Measurements from ENCODE around the gene PLEK2.

PLEK2 gene

DNA sequence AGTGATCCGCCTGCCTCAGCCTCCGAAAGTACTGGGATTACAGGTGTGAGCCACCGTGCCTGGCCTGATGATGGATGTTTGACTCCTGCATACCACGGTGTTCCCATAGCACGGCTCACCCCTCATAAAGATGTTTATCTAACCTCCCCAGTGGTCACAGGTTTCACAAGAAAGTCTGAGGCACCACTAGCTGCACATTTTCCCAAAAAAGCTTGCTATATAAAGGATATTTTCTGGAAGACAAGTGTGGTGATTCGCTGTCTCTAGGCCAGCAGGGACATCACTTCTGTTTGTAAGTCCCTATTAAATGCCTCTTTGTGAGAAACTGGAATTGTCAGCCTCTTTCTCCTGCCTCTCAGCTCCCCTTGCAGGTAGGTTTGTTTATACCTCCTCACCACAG is 18.3 kb downstream of the PLEK2 start:
- no peaks in the 10 kb centered on the region for H3K9me3 Mint-ChIP-seq
- no peak overlapping the region for H3K4me3 Mint-ChIP-seq
- TF ChIP-seq CTCF (IDR thresholded peaks at IDR 0.05; ENCODE audit: unreplicated experiment in 3 of 3): no peak
- no peaks in the 10 kb centered on the region for H3K36me3 Mint-ChIP-seq (ENCODE audit: low read depth)
- no peaks in the 10 kb centered on the region for H3K4me1 Mint-ChIP-seq
- H3K27me3 Mint-ChIP-seq (ENCODE audit: low read depth): no peaks in the 10 kb centered on the region
- no peak overlapping the region for H3K27ac Mint-ChIP-seq

GRCh38 chr14:67392800-67393199 is 19.2 kb downstream of the PLEK2 start:
- H3K36me3 Mint-ChIP-seq (ENCODE audit: low read depth): no peaks in the 10 kb centered on the region
- no peaks in the 10 kb centered on the region for H3K4me1 Mint-ChIP-seq
- no peak overlapping the region for H3K27ac Mint-ChIP-seq
- H3K27me3 Mint-ChIP-seq (ENCODE audit: low read depth): no peaks in the 10 kb centered on the region
- H3K9me3 Mint-ChIP-seq: no peaks in the 10 kb centered on the region
- TF ChIP-seq CTCF (IDR thresholded peaks at IDR 0.05; ENCODE audit: unreplicated experiment in 3 of 3): no peak
- no peak overlapping the region for H3K4me3 Mint-ChIP-seq

- no peaks in the 10 kb centered on the region for H3K9me3 Mint-ChIP-seq
- no peaks in the 10 kb centered on the region for H3K4me1 Mint-ChIP-seq
- H3K4me3 Mint-ChIP-seq: no peak overlapping the region
- no peak overlapping the region for H3K27ac Mint-ChIP-seq
- H3K36me3 Mint-ChIP-seq (ENCODE audit: low read depth): no peaks in the 10 kb centered on the region
- no peak for TF ChIP-seq CTCF (IDR thresholded peaks at IDR 0.05; ENCODE audit: unreplicated experiment in 3 of 3)
- no peaks in the 10 kb centered on the region for H3K27me3 Mint-ChIP-seq (ENCODE audit: low read depth)
Observed at GRCh38 chr14:67392123-67392522, 19.8 kb downstream of the PLEK2 start.

- no peak overlapping the region for H3K27ac Mint-ChIP-seq
- H3K4me1 Mint-ChIP-seq: no peaks in the 10 kb centered on the region
- TF ChIP-seq CTCF (IDR thresholded peaks at IDR 0.05; ENCODE audit: unreplicated experiment in 3 of 3): no peak
- H3K27me3 Mint-ChIP-seq (ENCODE audit: low read depth): no peaks in the 10 kb centered on the region
- no peak overlapping the region for H3K4me3 Mint-ChIP-seq
- peaks cover 5% of the 10 kb centered on the region for H3K36me3 Mint-ChIP-seq (ENCODE audit: low read depth)
- no peaks in the 10 kb centered on the region for H3K9me3 Mint-ChIP-seq
Observed at GRCh38 chr14:67391268-67391667, 20.7 kb downstream of the PLEK2 start.

DNA sequence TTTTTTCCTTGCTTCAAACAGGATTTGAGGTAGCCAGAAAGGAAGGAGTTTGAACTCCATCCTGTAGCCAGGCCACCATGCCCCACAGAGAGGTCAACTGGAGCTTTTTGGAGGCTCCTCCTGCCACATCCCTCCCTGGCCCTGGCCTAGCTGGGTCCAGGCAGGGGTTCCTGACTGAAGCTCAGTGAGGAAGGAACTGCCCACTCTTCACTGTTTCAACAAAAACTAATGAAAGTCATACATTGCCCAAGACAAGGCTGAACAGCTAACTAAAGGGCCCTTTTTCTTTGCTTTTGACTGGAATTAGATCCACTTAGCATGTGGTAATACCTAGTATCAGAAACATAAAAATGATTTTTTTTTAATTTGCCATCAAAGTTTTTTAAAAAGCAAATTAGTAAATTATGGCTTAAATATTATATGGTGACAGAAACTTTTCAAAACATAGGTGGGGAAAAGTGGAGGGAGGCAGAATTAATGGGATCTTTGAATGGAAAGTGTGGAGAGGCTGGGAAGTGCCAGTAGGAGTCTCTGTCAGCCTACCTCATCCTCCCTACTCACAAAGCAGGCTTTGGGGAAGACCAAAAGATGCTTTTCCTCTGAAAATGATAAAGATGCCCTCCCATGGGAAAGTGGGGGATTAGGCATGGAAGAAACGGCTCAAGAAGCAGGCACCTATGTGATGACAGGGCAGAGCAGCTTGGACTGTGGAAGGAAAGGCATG is 22.0 kb downstream of the PLEK2 start:
- no peak for TF ChIP-seq CTCF (IDR thresholded peaks at IDR 0.05; ENCODE audit: unreplicated experiment in 3 of 3)
- Mint-ChIP-seq H3K36me3 (ENCODE audit: low read depth) (peaks cover 12% of the 10 kb centered on the region), H3K9me3 (no peaks in the 10 kb centered on the region), H3K4me1 (no peaks in the 10 kb centered on the region), H3K27me3 (ENCODE audit: low read depth) (no peaks in the 10 kb centered on the region), H3K4me3 (no peak overlapping the region), H3K27ac (no peak overlapping the region)

GRCh38 chr14:67389275-67389674 is 22.7 kb downstream of the PLEK2 start:
- Mint-ChIP-seq H3K4me1 (no peaks in the 10 kb centered on the region), H3K4me3 (no peak overlapping the region), H3K9me3 (no peaks in the 10 kb centered on the region), H3K27me3 (ENCODE audit: low read depth) (no peaks in the 10 kb centered on the region), H3K27ac (no peak overlapping the region), H3K36me3 (ENCODE audit: low read depth) (peaks cover 17% of the 10 kb centered on the region)
- no peak for TF ChIP-seq CTCF (IDR thresholded peaks at IDR 0.05; ENCODE audit: unreplicated experiment in 3 of 3)

All from nephron (organoid).